K562 (cell line): Measurements from ENCODE around the gene KCND3. TPM values are rescaled to one million over a fixed set of nuclear protein-coding genes. Genes with fewer than 3 reads are reported as not detected.

ENCODE experiments used
- ATAC-seq: fragments of 200-7000 bp; cut with Tn5 transposase; 3 replicates; pipeline ENCODE4 v1.9.1; 2020; ENCODE audit warnings: moderate library complexity
- BruUV-seq: library from RNA; stranded (reverse); fragments of 400-500 nt; replicated peaks from 2 replicates; lab custom pipeline; 2021; lab: Mats Ljungman, UMichigan
- CTCF ChIA-PET: fragments of 300-600 bp; formaldehyde crosslinking; extraction: SDS; loops from one replicate; lab custom pipeline; 2021; ENCODE audit warnings: low intra/inter-chr PET ratio; lab: Yijun Ruan, JAX
- POLR2A ChIA-PET: fragments of 300-600, 350-650 bp; sonication (Branson Sonifier 250); formaldehyde crosslinking; extraction: SDS; loops from one replicate; lab custom pipeline; 2021; ENCODE audit warnings: antibody characterized with exemption, inconsistent platforms; lab: Yijun Ruan, JAX
- DNase-seq, 4 experiments: peaks; one replicate each; pipeline versions ENCODE4 v3.0.0 to v3.0.0-alpha.2; 2011 to 2018; ENCODE audit warnings: low spot score in 3 of 4, mixed read lengths in 3 of 4; ENCODE audit errors: extremely low read depth in 1 of 4
- FAIRE-seq: peaks from 2 replicates; lab custom pipeline; 2011; peaks lifted over from hg19 to GRCh38; lab: Jason Lieb, UNC
- H2AFZ ChIP-seq: 2 replicates; pipeline ENCODE4 v1.6.0; 2011; ENCODE audit warnings: low read depth, low read length, control low read depth, inconsistent platforms
- H3K27ac ChIP-seq: fragments of 200-600 bp; 3 replicates; pipeline ENCODE4 v1.8.0; 2011; ENCODE audit warnings: low read depth, mild to moderate bottlenecking, control low read depth, inconsistent platforms, low read length, moderate library complexity, mixed read lengths; ENCODE audit errors: extremely low read depth
- H3K27me3 ChIP-seq, 2 experiments: fragments of 300-600 bp in 1 of 2; 2 replicates in 1 of 2; 3 replicates in 1 of 2; pipeline versions ENCODE4 v1.6.0 to v1.8.0; 2011; ENCODE audit warnings: inconsistent platforms in 2 of 2, low read length in 2 of 2, mild to moderate bottlenecking in 1 of 2, mixed read lengths in 1 of 2, moderate library complexity in 1 of 2; ENCODE audit not compliant: control insufficient read depth in 2 of 2, insufficient read depth in 2 of 2
- H3K36me3 ChIP-seq: fragments of 300-600 bp; 3 replicates; pipeline ENCODE4 v1.8.0; 2011; ENCODE audit warnings: mild to moderate bottlenecking, low read length, inconsistent platforms; ENCODE audit not compliant: control insufficient read depth, insufficient read depth
- H3K4me1 ChIP-seq, 2 experiments: fragments of 200-600 bp in 1 of 2; replicated peaks in 1 of 2; 2 replicates in 1 of 2; 3 replicates in 1 of 2; pipeline versions ENCODE4 v1.5.1 to v1.8.0; 2011; ENCODE audit warnings: inconsistent platforms in 2 of 2, low read length in 2 of 2, mild to moderate bottlenecking in 1 of 2, mixed read lengths in 1 of 2, moderate library complexity in 1 of 2; ENCODE audit not compliant: control insufficient read depth in 2 of 2, insufficient read depth in 2 of 2
- H3K4me2 ChIP-seq: 2 replicates; pipeline ENCODE4 v1.6.1; 2011; ENCODE audit warnings: low read length, control low read depth, inconsistent platforms, mixed read lengths; ENCODE audit not compliant: insufficient read depth
- H3K4me3 ChIP-seq: fragments of 200-600 bp; sonication (generic), shearing (Covaris generic); 2 replicates; pipeline ENCODE4 v1.5.1; 2016; ENCODE audit warnings: control low read depth, inconsistent platforms
- H3K79me2 ChIP-seq: fragments of 200-600 bp; 3 replicates; pipeline ENCODE4 v1.8.0; 2011; ENCODE audit warnings: low read length, inconsistent platforms; ENCODE audit not compliant: control insufficient read depth, insufficient read depth
- H3K9ac ChIP-seq, 2 experiments: 2 replicates each; pipeline versions ENCODE4 v1.6.0 to v1.6.1; 2011; ENCODE audit warnings: low read depth in 2 of 2, low read length in 2 of 2, control low read depth in 1 of 2, inconsistent platforms in 1 of 2, mild to moderate bottlenecking in 1 of 2, mixed read lengths in 1 of 2; ENCODE audit not compliant: insufficient read depth in 1 of 2
- H3K9me1 ChIP-seq: one replicate; pipeline ENCODE4 v1.6.0; 2011; ENCODE audit warnings: inconsistent platforms, mild to moderate bottlenecking, low read length, moderate library complexity; ENCODE audit not compliant: control insufficient read depth, insufficient read depth
- H3K9me3 ChIP-seq: replicated peaks from 2 replicates; pipeline ENCODE4 v1.5.1; 2011; ENCODE audit warnings: low read depth, low read length, inconsistent platforms; ENCODE audit not compliant: control insufficient read depth, insufficient read depth
- H4K20me1 ChIP-seq: replicated peaks from 2 replicates; pipeline ENCODE4 v1.6.1; 2011; ENCODE audit warnings: low read length, inconsistent platforms, mixed read lengths; ENCODE audit not compliant: control insufficient read depth, insufficient read depth
- ETS1 ChIP-seq: conservative IDR thresholded peaks from 2 replicates; pipeline ENCODE4 v1.6.1; 2011; ENCODE audit warnings: low read depth, mild to moderate bottlenecking, low read length; ENCODE audit not compliant: control insufficient read depth
- ETV1 ChIP-seq: fragments of 450-650 bp; conservative IDR thresholded peaks from 2 replicates; pipeline ENCODE4 v1.6.1; 2016; ENCODE audit warnings: missing genetic modification characterization, control low read depth, low read depth, missing compliant biosample characterization
- POU5F1 ChIP-seq: fragments of 150-350 bp; IDR thresholded peaks from 2 replicates; pipeline ENCODE4 v1.6.1; 2014; ENCODE audit warnings: borderline replicate concordance, low read length, low read depth, mild to moderate bottlenecking; ENCODE audit not compliant: partially characterized antibody
- THRA ChIP-seq: fragments of 450-650 bp; IDR thresholded peaks from 2 replicates; pipeline ENCODE4 v1.6.1; 2017; ENCODE audit warnings: mild to moderate bottlenecking, moderate library complexity
- ZBTB17 ChIP-seq: fragments of 450-650 bp; formaldehyde crosslinking; IDR thresholded peaks from 2 replicates; pipeline ENCODE4 v1.4.0; 2020; ENCODE audit warnings: mild to moderate bottlenecking
- WGBS: fragments of 100-300 bp; shearing (Covaris generic); methylation state at CpG from one replicate; pipeline ENCODE4 v1.1.6; 2016; ENCODE audit warnings: low coverage, mixed read lengths; ENCODE audit not compliant: insufficient coverage; ENCODE audit errors: missing lambda C conversion rate; 5-methylcytosine and 5-hydroxymethylcytosine counted together
- in situ Hi-C: fragments of 300-500 bp; cut with MboI; formaldehyde crosslinking; loops from 4 replicates; pipeline ENCODE4 v1.15.0; 2018; ENCODE audit warnings: inconsistent platforms, mixed read lengths
- intact Hi-C: fragments of 100-400 bp; cut with micrococcal nuclease; formaldehyde crosslinking; loops from 2 replicates; pipeline ENCODE4 v1.14.2; 2022
- polyA plus RNA-seq, 8 experiments: library from polyadenylated mRNA; depleted of rRNA in 4 of 8; stranded (reverse) in 5 of 8; unstranded in 3 of 8; fragments of >200 nt; fragmentation: Nextera tagmentation in 2 of 8; fragmentation: Illumina TruSeq in 1 of 8; extraction: Ambion mirVana in 2 of 8; extraction: Trizol in 1 of 8; gene quantifications; 2 replicates each; pipeline versions ENCODE4 v1.2.1 to v1.2.3, GENCODE V29; 2011 to 2014; ENCODE audit warnings: inconsistent platforms in 1 of 8, missing spikeins in 1 of 8
- total RNA-seq, 7 experiments: library from RNA; depleted of rRNA in 6 of 7; stranded (reverse); fragments of >200 nt in 6 of 7; fragmentation: Illumina TruSeq in 2 of 7; extraction: Trizol in 2 of 7; gene quantifications; 2 replicates each; pipeline versions ENCODE4 v1.2.1 to v1.2.3, GENCODE V29; 2011 to 2021; ENCODE audit warnings: low replicate concordance in 1 of 7
- TF ChIP-seq, protein P1 (sequence below): fragments of 150-350 bp; conservative IDR thresholded peaks from 2 replicates; pipeline ENCODE4 v1.6.1; 2014; ENCODE audit warnings: low read length

The KCND3 gene
- total and polyA plus RNA-seq, 9 of the 15 experiments (the other 6 are each of a cell fraction or from before 2014, with no cell fraction given) = not detected

DNA sequence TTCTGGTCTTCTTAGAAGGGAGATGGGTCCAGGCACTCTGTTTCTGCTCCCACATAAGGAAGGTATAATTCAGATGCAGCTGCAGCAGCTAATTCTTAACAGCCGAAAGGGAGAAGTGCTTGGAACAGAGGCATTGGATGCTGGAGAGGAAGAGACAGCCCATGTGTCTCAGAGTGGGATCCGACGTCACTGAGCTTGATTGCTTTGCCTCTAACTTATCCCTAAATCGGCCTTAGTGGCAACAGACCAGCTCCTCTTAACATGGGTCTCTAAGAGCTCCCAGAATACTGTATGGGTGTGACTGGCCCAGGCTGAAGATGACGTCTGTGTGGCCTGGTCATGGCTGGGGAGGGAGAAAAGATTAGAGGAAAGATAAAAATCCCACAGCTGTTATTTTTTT, 40.7 kb upstream of the KCND3 start:
- POLR2A ChIA-PET = no interaction called here
- no peak overlapping the region for H2AFZ ChIP-seq
- FAIRE-seq = no peak

GRCh38 chr1:112027696-112028095, 38.2 kb upstream of the KCND3 start:
- H3K79me2 ChIP-seq = no peaks in the 10 kb centered on the region
- ChIA-PET CTCF (no interaction called here), POLR2A (no interaction called here)
- no peak overlapping the region for H3K9ac ChIP-seq
- DNase-seq (no peak), ATAC-seq (no peak), FAIRE-seq (no peak)
- H3K9me3 ChIP-seq = no peaks in the 10 kb centered on the region
- H3K4me3 ChIP-seq = no peak overlapping the region
- no TSS peak for BruUV-seq
- no peaks in the 10 kb centered on the region for H4K20me1 ChIP-seq
- no peaks in the 10 kb centered on the region for H3K9me1 ChIP-seq
- H3K36me3 ChIP-seq = no peaks in the 10 kb centered on the region
- intact Hi-C loops (no loop called here), in situ Hi-C loops (no loop called here)
- 0% methylated on average over 1 of the region's 1 CpG for WGBS
- no peak overlapping the region for H3K4me2 ChIP-seq
- H3K27ac ChIP-seq = no peak overlapping the region
- H3K27me3 ChIP-seq = peaks cover 0 to 10% of the 10 kb centered on the region in 2 experiments; a peak in 2 of 5 replicates
- H3K4me1 ChIP-seq = no peaks in the 10 kb centered on the region
- no peak overlapping the region for H2AFZ ChIP-seq
- TF ChIP-seq THRA (no peak), ETS1 (no peak), ETV1 (tag) (no peak), ZBTB17 (no peak)
- TF ChIP-seq, protein P1, sequence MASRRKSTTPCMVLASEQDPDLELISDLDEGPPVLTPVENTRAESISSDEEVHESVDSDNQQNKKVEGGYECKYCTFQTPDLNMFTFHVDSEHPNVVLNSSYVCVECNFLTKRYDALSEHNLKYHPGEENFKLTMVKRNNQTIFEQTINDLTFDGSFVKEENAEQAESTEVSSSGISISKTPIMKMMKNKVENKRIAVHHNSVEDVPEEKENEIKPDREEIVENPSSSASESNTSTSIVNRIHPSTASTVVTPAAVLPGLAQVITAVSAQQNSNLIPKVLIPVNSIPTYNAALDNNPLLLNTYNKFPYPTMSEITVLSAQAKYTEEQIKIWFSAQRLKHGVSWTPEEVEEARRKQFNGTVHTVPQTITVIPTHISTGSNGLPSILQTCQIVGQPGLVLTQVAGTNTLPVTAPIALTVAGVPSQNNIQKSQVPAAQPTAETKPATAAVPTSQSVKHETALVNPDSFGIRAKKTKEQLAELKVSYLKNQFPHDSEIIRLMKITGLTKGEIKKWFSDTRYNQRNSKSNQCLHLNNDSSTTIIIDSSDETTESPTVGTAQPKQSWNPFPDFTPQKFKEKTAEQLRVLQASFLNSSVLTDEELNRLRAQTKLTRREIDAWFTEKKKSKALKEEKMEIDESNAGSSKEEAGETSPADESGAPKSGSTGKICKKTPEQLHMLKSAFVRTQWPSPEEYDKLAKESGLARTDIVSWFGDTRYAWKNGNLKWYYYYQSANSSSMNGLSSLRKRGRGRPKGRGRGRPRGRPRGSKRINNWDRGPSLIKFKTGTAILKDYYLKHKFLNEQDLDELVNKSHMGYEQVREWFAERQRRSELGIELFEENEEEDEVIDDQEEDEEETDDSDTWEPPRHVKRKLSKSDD = no peak

More for the DNA sequence above, 40.7 kb upstream of the KCND3 start:
- Histone ChIP-seq H3K4me1 (no peaks in the 10 kb centered on the region), H3K27ac (no peak overlapping the region), H3K4me2 (no peak overlapping the region), H4K20me1 (no peaks in the 10 kb centered on the region), H3K79me2 (no peaks in the 10 kb centered on the region), H3K9me3 (no peaks in the 10 kb centered on the region), H3K27me3 (peaks cover 0 to 10% of the 10 kb centered on the region in 2 experiments; a peak in 2 of 5 replicates), H3K4me3 (no peak overlapping the region), H3K36me3 (no peaks in the 10 kb centered on the region), H3K9ac (no peak overlapping the region), H3K9me1 (no peaks in the 10 kb centered on the region)
- no peak for TF ChIP-seq POU5F1
- CTCF ChIA-PET = no interaction called here
- intact Hi-C loops (no loop called here), in situ Hi-C loops (no loop called here)
- no TSS peak for BruUV-seq
- ATAC-seq (no peak), DNase-seq (no peak)
- WGBS = 0% methylated on average over 5 of the region's 5 CpGs
